ENCODE measurements around the gene CASKIN1.

DNA sequence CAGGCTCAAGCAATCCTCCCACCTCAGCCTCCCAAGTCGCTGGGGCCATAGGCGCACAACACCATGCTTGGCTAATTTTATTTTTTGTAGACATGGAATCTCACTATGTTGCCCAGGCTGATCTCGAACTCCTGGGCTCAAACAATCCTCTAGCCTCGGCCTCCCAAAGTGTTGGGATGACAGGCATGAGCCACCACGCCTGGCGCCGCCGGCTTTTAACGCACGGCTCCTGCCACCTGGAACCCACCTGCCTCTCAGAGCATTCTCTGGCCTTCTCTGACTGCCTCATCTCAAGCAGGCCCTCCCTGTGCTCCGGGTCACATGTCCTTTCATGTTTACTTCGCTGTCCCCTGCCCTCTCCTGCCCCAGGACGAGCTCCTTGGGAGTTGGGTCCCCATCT is 10.3 kb downstream of the CASKIN1 start:
- no peak for TF ChIP-seq EGR1 (IDR thresholded peaks at IDR 0.05; ENCODE audit: low read depth)
- TF ChIP-seq ELF1 (IDR thresholded peaks at IDR 0.05; ENCODE audit: borderline replicate concordance, low read depth), result no peak
- no peak for TF ChIP-seq POLR2A (IDR thresholded peaks at IDR 0.05; ENCODE audit: borderline replicate concordance, extremely low read depth, insufficient read depth, insufficient read length)
- no peak for TF ChIP-seq SP1 (IDR thresholded peaks at IDR 0.05; ENCODE audit: low read depth)
